Activated CD8-positive, alpha-beta T cell treated with anti-CD3 and anti-CD28 coated beads for 36 hours (primary cell): ENCODE results near the gene LRR1. TPM values are rescaled to one million over a fixed set of nuclear protein-coding genes. Genes with fewer than 3 reads are reported as not detected.

ENCODE experiments used
- ATAC-seq: fragments of 200-7000 bp; cut with Tn5 transposase; one replicate; pipeline ENCODE4 v1.10.0; 2021; ENCODE audit warnings: mild to moderate bottlenecking, moderate library complexity
- CTCF ChIA-PET: fragments of 350-600 bp; sonication (Branson Sonifier 250); formaldehyde crosslinking; loops from one replicate; lab custom pipeline; 2021; ENCODE audit warnings: antibody characterized with exemption; lab: Charles Lee
- POLR2A ChIA-PET: fragments of 350-600 bp; sonication (Branson Sonifier 250); formaldehyde crosslinking; loops from one replicate; lab custom pipeline; 2021; ENCODE audit warnings: antibody characterized with exemption; lab: Charles Lee
- DNase-seq: peaks from one replicate; pipeline ENCODE4 v3.0.0-alpha.2; 2020
- H3K27ac Mint-ChIP-seq: one replicate; pipeline ENCODE4 v1.8.0; 2021; ENCODE audit warnings: mild to moderate bottlenecking, mixed read lengths
- H3K27me3 Mint-ChIP-seq: one replicate; pipeline ENCODE4 v1.8.0; 2021; ENCODE audit warnings: mixed read lengths
- H3K36me3 Mint-ChIP-seq: one replicate; pipeline ENCODE4 v1.8.0; 2021; ENCODE audit warnings: low read depth, mixed read lengths
- H3K4me1 Mint-ChIP-seq: one replicate; pipeline ENCODE4 v1.8.0; 2021; ENCODE audit warnings: low read depth, mixed read lengths
- H3K4me3 Mint-ChIP-seq: one replicate; pipeline ENCODE4 v1.8.0; 2021; ENCODE audit warnings: mild to moderate bottlenecking, moderate library complexity, mixed read lengths
- H3K9me3 Mint-ChIP-seq: one replicate; pipeline ENCODE4 v1.8.0; 2021; ENCODE audit warnings: mixed read lengths
- intact Hi-C: fragments of 100-400 bp; cut with micrococcal nuclease; formaldehyde crosslinking; loops from one replicate; pipeline ENCODE4 v1.10.0; 2022
- total RNA-seq, 2 experiments: library from RNA; stranded (reverse); gene quantifications; one replicate each; pipeline ENCODE4 v1.2.3, GENCODE V29; 2021
- TF ChIP-seq, protein P1 (sequence below): fragments of 200-600 bp; IDR thresholded peaks from one replicate; pipeline ENCODE4 v1.8.0; 2022; ENCODE audit warnings: antibody characterized with exemption, mild to moderate bottlenecking

LRR1 gene
- total RNA-seq, 2 experiments from 2014 or later, result 44.3 to 46.4 TPM

GRCh38 chr14:49569281-49569680 is 29.5 kb upstream of the LRR1 start:
- H3K9me3 Mint-ChIP-seq, result peaks cover 4% of the 10 kb centered on the region
- ChIA-PET POLR2A (no interaction called here), CTCF (no interaction called here)
- H3K4me3 Mint-ChIP-seq, result no peak overlapping the region
- H3K4me1 Mint-ChIP-seq, result peaks cover 3% of the 10 kb centered on the region
- DNase-seq, result no peak
- no peaks in the 10 kb centered on the region for H3K27me3 Mint-ChIP-seq
- H3K36me3 Mint-ChIP-seq, result peaks cover 33% of the 10 kb centered on the region
- ATAC-seq, result no peak
- TF ChIP-seq, protein P1, sequence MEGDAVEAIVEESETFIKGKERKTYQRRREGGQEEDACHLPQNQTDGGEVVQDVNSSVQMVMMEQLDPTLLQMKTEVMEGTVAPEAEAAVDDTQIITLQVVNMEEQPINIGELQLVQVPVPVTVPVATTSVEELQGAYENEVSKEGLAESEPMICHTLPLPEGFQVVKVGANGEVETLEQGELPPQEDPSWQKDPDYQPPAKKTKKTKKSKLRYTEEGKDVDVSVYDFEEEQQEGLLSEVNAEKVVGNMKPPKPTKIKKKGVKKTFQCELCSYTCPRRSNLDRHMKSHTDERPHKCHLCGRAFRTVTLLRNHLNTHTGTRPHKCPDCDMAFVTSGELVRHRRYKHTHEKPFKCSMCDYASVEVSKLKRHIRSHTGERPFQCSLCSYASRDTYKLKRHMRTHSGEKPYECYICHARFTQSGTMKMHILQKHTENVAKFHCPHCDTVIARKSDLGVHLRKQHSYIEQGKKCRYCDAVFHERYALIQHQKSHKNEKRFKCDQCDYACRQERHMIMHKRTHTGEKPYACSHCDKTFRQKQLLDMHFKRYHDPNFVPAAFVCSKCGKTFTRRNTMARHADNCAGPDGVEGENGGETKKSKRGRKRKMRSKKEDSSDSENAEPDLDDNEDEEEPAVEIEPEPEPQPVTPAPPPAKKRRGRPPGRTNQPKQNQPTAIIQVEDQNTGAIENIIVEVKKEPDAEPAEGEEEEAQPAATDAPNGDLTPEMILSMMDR, result no peak
- intact Hi-C loops, result no loop called here
- H3K27ac Mint-ChIP-seq, result no peak overlapping the region

- Mint-ChIP-seq H3K27ac (no peak overlapping the region), H3K27me3 (no peaks in the 10 kb centered on the region), H3K9me3 (peaks cover 4% of the 10 kb centered on the region), H3K4me3 (no peak overlapping the region), H3K4me1 (peaks cover 30% of the 10 kb centered on the region), H3K36me3 (peaks cover 69% of the 10 kb centered on the region)
- ChIA-PET POLR2A (interaction anchor here (4.7 kb wide), 1 partner anchor 11 kb away, joined by 25 read pairs; the partner anchor contains the start of gene RPS29), CTCF (interaction anchor here (0.9 kb wide), 1 partner anchor 112 kb away, joined by 3 read pairs; no protein-coding TSS in a partner anchor)
- intact Hi-C loops, result no loop called here
- ATAC-seq, result no peak
- TF ChIP-seq, protein P1, result no peak
- no peak for DNase-seq
Measured at GRCh38 chr14:49574038-49574437, 24.7 kb upstream of the LRR1 start.

DNA sequence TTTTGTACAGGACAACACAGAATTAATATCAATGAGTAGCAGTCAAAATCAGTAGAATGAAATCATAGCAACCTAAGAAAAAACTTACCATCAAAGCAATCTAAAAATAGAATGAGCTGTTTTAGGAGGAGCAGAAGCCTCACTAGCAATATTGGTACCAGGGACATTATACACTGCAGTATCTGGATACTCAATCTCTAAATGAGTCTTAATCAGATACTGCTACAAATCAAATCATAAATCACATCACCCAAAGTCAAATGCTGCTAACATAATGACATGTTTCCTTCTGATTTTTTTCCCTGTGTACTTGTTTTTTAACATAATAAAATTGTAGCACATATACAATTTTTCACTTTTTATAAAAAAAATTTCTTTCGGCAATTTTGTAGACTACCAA is 20.6 kb upstream of the LRR1 start:
- TF ChIP-seq, protein P1, result no peak
- no peak overlapping the region for H3K27ac Mint-ChIP-seq
- DNase-seq (no peak), ATAC-seq (no peak)
- POLR2A ChIA-PET, result no interaction called here
- peaks cover 76% of the 10 kb centered on the region for H3K36me3 Mint-ChIP-seq
- CTCF ChIA-PET, result interaction anchor here (1.7 to 1.9 kb wide), 2 partner anchors 9 to 116 kb away, joined by 4 to 7 read pairs; no protein-coding TSS in a partner anchor
- no peaks in the 10 kb centered on the region for H3K27me3 Mint-ChIP-seq
- H3K4me3 Mint-ChIP-seq, result no peak overlapping the region
- peaks cover 63% of the 10 kb centered on the region for H3K4me1 Mint-ChIP-seq
- H3K9me3 Mint-ChIP-seq, result no peaks in the 10 kb centered on the region
- intact Hi-C loops, result no loop called here

- H3K9me3 Mint-ChIP-seq, result no peaks in the 10 kb centered on the region
- peaks cover 79% of the 10 kb centered on the region for H3K36me3 Mint-ChIP-seq
- TF ChIP-seq, protein P1, result no peak
- peak overlapping the region; percentile 23 for H3K27ac Mint-ChIP-seq
- POLR2A ChIA-PET, result interaction anchor here (0.6 to 1.0 kb wide), 2 partner anchors 20 to 102 kb away, joined by 3 read pairs; no protein-coding TSS in a partner anchor
- H3K4me3 Mint-ChIP-seq, result no peak overlapping the region
- ATAC-seq, result no peak
- no peaks in the 10 kb centered on the region for H3K27me3 Mint-ChIP-seq
- intact Hi-C loops, result no loop called here
- H3K4me1 Mint-ChIP-seq, result peaks cover 66% of the 10 kb centered on the region
- no peak for DNase-seq
- CTCF ChIA-PET, result interaction anchor here (1.3 to 1.9 kb wide), 2 partner anchors 41 to 118 kb away, joined by 3 to 7 read pairs; partner anchors contain the start of genes MGAT2 and RPL36AL
Measured at GRCh38 chr14:49579841-49580240, 18.9 kb upstream of the LRR1 start.
